ENCODE measurements around the gene CLEC2B. TPM values are rescaled to one million over a fixed set of nuclear protein-coding genes. Genes with fewer than 3 reads are reported as not detected.

CLEC2B gene
- polyA plus RNA-seq, 3 donors from 2014 or later: 92.8 to 134 (median 130) TPM

- Mint-ChIP-seq H3K4me1 (peaks cover 81 to 95% of the 10 kb centered on the region in 2 donors), H3K27ac (peak overlapping the region; percentile 84 to 93 (median 89)), H3K36me3 (peaks cover 11 to 18% (median 17%) of the 10 kb centered on the region in 3 donors), H3K27me3 (ENCODE audit: low read depth in 3 of 3) (peaks cover 0 to 8% (median 4%) of the 10 kb centered on the region in 3 donors), H3K4me3 (peak overlapping the region; percentile 89 to 95 (median 90)), H3K9me3 (peaks cover 0 to 11% (median 3%) of the 10 kb centered on the region in 6 donors)
- DNase-seq: peak; percentile 66 to 71 (median 68)
These were observed 48.7 kb downstream of the CLEC2B start for GRCh38 chr12:9820281-9820930.

- Mint-ChIP-seq H3K4me3 (peak overlapping the region; percentile 90 to 97 (median 93)), H3K27ac (peak overlapping the region; percentile 91 to 97 (median 95)), H3K4me1 (peaks cover 51 to 70% of the 10 kb centered on the region in 2 donors), H3K27me3 (ENCODE audit: low read depth in 3 of 3) (peaks cover 0 to 19% (median 3%) of the 10 kb centered on the region in 3 donors), H3K9me3 (no peaks in the 10 kb centered on the region), H3K36me3 (peaks cover 0 to 4% (median 0%) of the 10 kb centered on the region in 3 donors)
- DNase-seq: peak; percentile 95 to 96 (median 95)
These were observed 55.0 kb downstream of the CLEC2B start for GRCh38 chr12:9813821-9814798.

- Mint-ChIP-seq H3K27ac (no peak overlapping the region), H3K27me3 (ENCODE audit: low read depth in 3 of 3) (peaks cover 3 to 24% (median 4%) of the 10 kb centered on the region in 3 donors), H3K4me3 (peak overlapping the region in 1 of 5 donors; percentile 15), H3K36me3 (peaks cover 0 to 4% (median 0%) of the 10 kb centered on the region in 3 donors), H3K4me1 (peaks cover 36 to 46% of the 10 kb centered on the region in 2 donors), H3K9me3 (no peaks in the 10 kb centered on the region)
- DNase-seq: no peak
These were observed 57.5 kb downstream of the CLEC2B start for GRCh38 chr12:9811621-9812020.

- peaks cover 26 to 39% of the 10 kb centered on the region in 2 donors for H3K4me1 Mint-ChIP-seq
- H3K9me3 Mint-ChIP-seq: no peaks in the 10 kb centered on the region
- peaks cover 0 to 4% (median 0%) of the 10 kb centered on the region in 3 donors for H3K36me3 Mint-ChIP-seq
- H3K4me3 Mint-ChIP-seq: no peak overlapping the region
- DNase-seq: no peak
- H3K27ac Mint-ChIP-seq: peak overlapping the region in 1 of 6 donors; percentile 13
- H3K27me3 Mint-ChIP-seq (ENCODE audit: low read depth in 3 of 3): peaks cover 3 to 24% (median 4%) of the 10 kb centered on the region in 3 donors
These were observed 58.5 kb downstream of the CLEC2B start for GRCh38 chr12:9810671-9811070.

GRCh38 chr12:9809866-9810265 lies 59.3 kb downstream of the CLEC2B start:
- no peak for DNase-seq
- H3K4me1 Mint-ChIP-seq: peaks cover 20 to 31% of the 10 kb centered on the region in 2 donors
- no peak overlapping the region for H3K4me3 Mint-ChIP-seq
- peaks cover 0 to 4% (median 0%) of the 10 kb centered on the region in 3 donors for H3K36me3 Mint-ChIP-seq
- H3K27me3 Mint-ChIP-seq (ENCODE audit: low read depth in 3 of 3): peaks cover 3 to 24% (median 4%) of the 10 kb centered on the region in 3 donors
- peak overlapping the region in 1 of 6 donors; percentile 14 for H3K27ac Mint-ChIP-seq
- no peaks in the 10 kb centered on the region for H3K9me3 Mint-ChIP-seq

GRCh38 chr12:9809338-9809737 lies 59.8 kb downstream of the CLEC2B start:
- Mint-ChIP-seq H3K36me3 (peaks cover 0 to 4% (median 0%) of the 10 kb centered on the region in 3 donors), H3K27me3 (ENCODE audit: low read depth in 3 of 3) (peaks cover 2 to 22% (median 4%) of the 10 kb centered on the region in 3 donors), H3K27ac (no peak overlapping the region), H3K4me1 (peaks cover 16 to 26% of the 10 kb centered on the region in 2 donors), H3K4me3 (no peak overlapping the region), H3K9me3 (no peaks in the 10 kb centered on the region)
- no peak for DNase-seq

- Mint-ChIP-seq H3K9me3 (no peaks in the 10 kb centered on the region), H3K27me3 (ENCODE audit: low read depth in 3 of 3) (peaks cover 0 to 14% (median 4%) of the 10 kb centered on the region in 3 donors), H3K36me3 (peaks cover 0 to 4% (median 0%) of the 10 kb centered on the region in 3 donors), H3K27ac (no peak overlapping the region), H3K4me3 (no peak overlapping the region), H3K4me1 (peaks cover 8 to 18% of the 10 kb centered on the region in 2 donors)
- no peak for DNase-seq
These were observed 60.6 kb downstream of the CLEC2B start for GRCh38 chr12:9808504-9808903.

- Mint-ChIP-seq H3K36me3 (peaks cover 0 to 4% (median 0%) of the 10 kb centered on the region in 3 donors), H3K4me1 (peaks cover 3 to 9% of the 10 kb centered on the region in 2 donors), H3K4me3 (no peak overlapping the region), H3K9me3 (no peaks in the 10 kb centered on the region), H3K27me3 (ENCODE audit: low read depth in 3 of 3) (peaks cover 0 to 13% (median 6%) of the 10 kb centered on the region in 3 donors), H3K27ac (no peak overlapping the region)
- no peak for DNase-seq
These were observed 62.4 kb downstream of the CLEC2B start for GRCh38 chr12:9806714-9807113.

GRCh38 chr12:9805883-9806282 lies 63.3 kb downstream of the CLEC2B start:
- peaks cover 0 to 4% (median 0%) of the 10 kb centered on the region in 3 donors for H3K36me3 Mint-ChIP-seq
- H3K9me3 Mint-ChIP-seq: peaks cover 0 to 2% (median 0%) of the 10 kb centered on the region in 6 donors
- peaks cover 3 to 5% of the 10 kb centered on the region in 2 donors for H3K4me1 Mint-ChIP-seq
- peaks cover 0 to 12% (median 6%) of the 10 kb centered on the region in 3 donors for H3K27me3 Mint-ChIP-seq (ENCODE audit: low read depth in 3 of 3)
- no peak overlapping the region for H3K27ac Mint-ChIP-seq
- no peak for DNase-seq
- no peak overlapping the region for H3K4me3 Mint-ChIP-seq

Other genes starting within 250 kb of the CLEC2B start
- 10 to 100 TPM; 37.7 to 57.3 (median 38.7) TPM for gene CLEC2D, start 199.6 kb downstream of the CLEC2B start, polyA plus RNA-seq
- 1 to 10 TPM in 2 of 3 donors, not detected in 1; 1.2 to 3.5 TPM for gene CLECL1, start 136.3 kb downstream of the CLEC2B start, polyA plus RNA-seq
- 100 to 1,000 TPM; 142 to 434 (median 240) TPM for gene CD69, start 108.5 kb downstream of the CLEC2B start, polyA plus RNA-seq
- 1,000 to 10,000 TPM; 1,026 to 1,807 (median 1,127) TPM for gene KLRF1, start 41.9 kb downstream of the CLEC2B start, polyA plus RNA-seq
- 1 to 10 TPM in 1 of 3 donors, under 1 TPM in 1, not detected in 1; 0.94 to 3.4 TPM for gene KLRF2, start 12.1 kb upstream of the CLEC2B start, polyA plus RNA-seq
- not detected for gene CLEC2A, start 63.0 kb upstream of the CLEC2B start, polyA plus RNA-seq
- 1 to 10 TPM; 2.9 to 5.6 (median 4.3) TPM for gene CLEC12A, start 102.1 kb upstream of the CLEC2B start, polyA plus RNA-seq
- gene CLEC1B, start 129.8 kb upstream of the CLEC2B start, polyA plus RNA-seq: 1 to 10 TPM in 1 of 3 donors, under 1 TPM in 1, not detected in 1; 0.47 to 2.0 TPM
- gene CLEC12B, start 141.3 kb upstream of the CLEC2B start, polyA plus RNA-seq: under 1 TPM in 1 of 3 donors, not detected in 2; 0.67 TPM
- under 1 TPM in 1 of 3 donors, not detected in 2; 0.99 TPM for gene CLEC9A, start 161.3 kb upstream of the CLEC2B start, polyA plus RNA-seq
- gene CLEC1A, start 229.6 kb upstream of the CLEC2B start, polyA plus RNA-seq: not detected

Measured in immature natural killer cell (primary cell).